HCT116 (cell line): ENCODE measurements around the gene PRKCA. TPM values are rescaled to one million over a fixed set of nuclear protein-coding genes. Genes with fewer than 3 reads are reported as not detected.
"Not testable (repeated sequence)": the region's sequence is repeated elsewhere in the genome, so short reads cannot be mapped to it uniquely, and the experiment has no call there.

Source experiments
- ATAC-seq: fragments of 200-7000 bp; cut with Tn5 transposase; 2 replicates; pipeline ENCODE4 v1.9.1; 2020; ENCODE audit warnings: mild to moderate bottlenecking, moderate library complexity
- BruUV-seq: library from RNA; stranded (reverse); fragments of 400-500 nt; replicated peaks from 2 replicates; lab custom pipeline; 2021; lab: Mats Ljungman, UMichigan
- CTCF ChIA-PET: fragments of 300-600 bp; sonication (Branson Sonifier 250); formaldehyde crosslinking; loops from one replicate; lab custom pipeline; 2021; ENCODE audit warnings: antibody characterized with exemption; lab: Charles Lee
- POLR2A ChIA-PET: fragments of 300-600, 350-600 bp; sonication (Branson Sonifier 250); formaldehyde crosslinking; loops from one replicate; lab custom pipeline; 2021; ENCODE audit warnings: antibody characterized with exemption; lab: Charles Lee
- RAD21 ChIA-PET, 2 experiments: fragments of 300-600 bp; sonication (Branson Sonifier 250); formaldehyde crosslinking; loops; one replicate each; lab custom pipeline; 2023; ENCODE audit warnings: low total read pairs in 2 of 2; ENCODE audit not compliant: uncharacterized antibody in 2 of 2, unreplicated experiment in 2 of 2, low non-redundant PET in 1 of 2; lab: Charles Lee
- DNase-seq: peaks from one replicate; pipeline ENCODE4 v3.0.0-alpha.2; 2010; ENCODE audit warnings: low read depth, low spot score
- H2AFZ ChIP-seq: fragments of 200-600 bp; shearing (Covaris generic), sonication (generic); 2 replicates; pipeline ENCODE4 v1.6.1; 2017; ENCODE audit warnings: low read depth, mixed run types, mixed read lengths, antibody characterized with exemption, low read length; ENCODE audit not compliant: poor library complexity, severe bottlenecking
- H3K27ac ChIP-seq: 2 replicates; pipeline ENCODE4 v1.5.1; 2012; ENCODE audit warnings: low read depth, low read length
- H3K27me3 ChIP-seq: fragments of 200-600 bp; sonication (generic); 2 replicates; pipeline ENCODE4 v1.6.1; 2016; ENCODE audit warnings: mixed run types, low read length, mixed read lengths; ENCODE audit not compliant: insufficient read depth
- H3K36me3 ChIP-seq, 2 experiments: fragments of 200-500 bp in 1 of 2; fragments of 200-600 bp in 1 of 2; sonication (Bioruptor generic) in 1 of 2; sonication (generic) in 1 of 2; 2 replicates each; pipeline versions ENCODE4 v1.5.1 to v1.6.1; 2014 to 2016; ENCODE audit warnings: low read length in 2 of 2, inconsistent platforms in 1 of 2, mixed read lengths in 1 of 2, mixed run types in 1 of 2; ENCODE audit not compliant: insufficient read depth in 2 of 2, control insufficient read depth in 1 of 2
- H3K4me1 ChIP-seq, 2 experiments: fragments of 200-600 bp in 1 of 2; sonication (generic) in 1 of 2; 2 replicates each; pipeline versions ENCODE4 v1.5.1 to v1.6.1; 2012 to 2017; ENCODE audit warnings: low read length in 2 of 2, inconsistent platforms in 1 of 2, mild to moderate bottlenecking in 1 of 2, mixed read lengths in 1 of 2, mixed run types in 1 of 2, moderate library complexity in 1 of 2; ENCODE audit not compliant: insufficient read depth in 2 of 2, control insufficient read depth in 1 of 2
- H3K4me2 ChIP-seq: fragments of 200-600 bp; sonication (generic); 2 replicates; pipeline ENCODE4 v1.6.1; 2017; ENCODE audit warnings: mixed run types, low read length, mixed read lengths
- H3K4me3 ChIP-seq, 2 experiments: fragments of 200-600 bp in 1 of 2; sonication (generic) in 1 of 2; replicated peaks in 1 of 2; 2 replicates each; pipeline ENCODE4 v1.5.1; 2011 to 2016; ENCODE audit warnings: low read length in 2 of 2, control low read depth in 1 of 2, low read depth in 1 of 2, mild to moderate bottlenecking in 1 of 2, mixed read lengths in 1 of 2, mixed run types in 1 of 2
- H3K79me2 ChIP-seq: fragments of 200-600 bp; sonication (generic); 2 replicates; pipeline ENCODE4 v1.6.1; 2017; ENCODE audit warnings: mild to moderate bottlenecking, mixed run types, low read length, moderate library complexity, mixed read lengths; ENCODE audit not compliant: insufficient read depth
- H3K9ac ChIP-seq: fragments of 200-600 bp; sonication (generic); 2 replicates; pipeline ENCODE4 v1.6.1; 2016; ENCODE audit warnings: low read length, mixed read lengths
- H3K9me2 ChIP-seq: fragments of 200-600 bp; sonication (generic), shearing (Covaris generic); 2 replicates; pipeline ENCODE4 v1.6.1; 2017; ENCODE audit warnings: mixed run types, mild to moderate bottlenecking, moderate library complexity; ENCODE audit not compliant: insufficient read depth
- H3K9me3 ChIP-seq, 2 experiments: fragments of 200-500 bp in 1 of 2; fragments of 200-600 bp in 1 of 2; sonication (Bioruptor generic) in 1 of 2; sonication (generic) in 1 of 2; 2 replicates each; pipeline ENCODE4 v1.6.1; 2014 to 2017; ENCODE audit warnings: low read length in 2 of 2, mixed read lengths in 2 of 2, inconsistent platforms in 1 of 2, low read depth in 1 of 2, mild to moderate bottlenecking in 1 of 2, mixed run types in 1 of 2, moderate library complexity in 1 of 2; ENCODE audit not compliant: control insufficient read depth in 1 of 2, insufficient read depth in 1 of 2
- H4K20me1 ChIP-seq: fragments of 200-600 bp; sonication (generic), shearing (Covaris generic); 2 replicates; pipeline ENCODE4 v1.6.1; 2017; ENCODE audit warnings: mixed run types, mild to moderate bottlenecking, moderate library complexity; ENCODE audit not compliant: insufficient read depth
- CTCF ChIP-seq, 3 experiments: fragments of 200-600 bp in 1 of 3; sonication (generic) in 1 of 3; IDR thresholded peaks in 2 of 3; conservative IDR thresholded peaks in 1 of 3; 2 replicates each; pipeline ENCODE4 v1.5.1; 2012 to 2017; ENCODE audit warnings: low read depth in 2 of 3, low read length in 2 of 3, antibody characterized with exemption in 1 of 3, borderline replicate concordance in 1 of 3, control low read depth in 1 of 3, mild to moderate bottlenecking in 1 of 3, mixed read lengths in 1 of 3, mixed run types in 1 of 3, moderate library complexity in 1 of 3; ENCODE audit not compliant: insufficient read depth in 1 of 3
- ELF1 ChIP-seq: IDR thresholded peaks from 2 replicates; pipeline ENCODE4 v1.6.1; 2012; ENCODE audit warnings: low read depth, borderline replicate concordance
- RAD21 ChIP-seq: IDR thresholded peaks from 2 replicates; pipeline ENCODE4 v1.6.1; 2012; ENCODE audit warnings: low read depth, mild to moderate bottlenecking
- REST ChIP-seq: IDR thresholded peaks from 2 replicates; pipeline ENCODE4 v1.6.1; 2012; ENCODE audit warnings: low read depth
- SRF ChIP-seq: IDR thresholded peaks from 2 replicates; pipeline ENCODE4 v1.6.1; 2012; ENCODE audit warnings: low read depth
- TCF7L2 ChIP-seq: IDR thresholded peaks from 2 replicates; pipeline ENCODE4 v1.7.0; 2011; ENCODE audit warnings: borderline replicate concordance, inconsistent platforms; ENCODE audit not compliant: insufficient read depth, insufficient read length; ENCODE audit errors: extremely low read depth
- intact Hi-C: fragments of 100-400 bp; cut with micrococcal nuclease; formaldehyde crosslinking; loops from 2 replicates; pipeline ENCODE4 v1.10.0; 2022
- total RNA-seq: library from RNA; stranded (reverse); gene quantifications from one replicate; pipeline ENCODE4 v1.2.1, GENCODE V29; 2021; ENCODE audit not compliant: unreplicated experiment
- TF ChIP-seq, protein P1 (sequence below): IDR thresholded peaks from 2 replicates; pipeline ENCODE4 v1.6.1; 2012

The PRKCA gene
- total RNA-seq, 1 experiment from 2014 or later = 18.8 TPM

DNA sequence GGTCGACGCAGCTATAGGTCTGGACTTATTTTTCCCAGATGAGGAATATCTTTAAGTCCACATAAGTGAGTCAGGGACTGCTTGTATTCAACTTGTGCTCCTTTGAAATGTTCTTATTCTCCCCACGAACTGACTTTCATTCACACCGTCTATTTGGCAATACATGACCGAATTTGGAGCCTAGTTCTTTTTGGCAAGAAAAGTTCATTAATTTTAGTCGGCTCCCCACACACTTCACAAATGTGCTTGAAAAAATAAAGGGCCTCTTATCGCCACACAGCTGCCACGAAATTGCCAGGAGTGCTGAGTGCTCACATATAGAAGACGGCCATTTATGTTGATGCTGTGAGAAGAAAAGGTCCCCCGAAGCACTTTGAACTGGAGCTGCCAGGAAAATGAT lies 152.6 kb downstream of the PRKCA start:
- Histone ChIP-seq H3K4me2 (no peak overlapping the region), H3K4me1 (peaks cover 10 to 18% of the 10 kb centered on the region in 2 experiments), H3K36me3 (no peaks in the 10 kb centered on the region), H3K4me3 (no peak overlapping the region), H4K20me1 (no peaks in the 10 kb centered on the region), H3K9me2 (no peaks in the 10 kb centered on the region), H2AFZ (no peak overlapping the region), H3K9me3 (no peaks in the 10 kb centered on the region; a peak in 1 of 4 replicates), H3K79me2 (no peaks in the 10 kb centered on the region), H3K27ac (no peak overlapping the region), H3K27me3 (no peaks in the 10 kb centered on the region), H3K9ac (no peak overlapping the region)
- intact Hi-C loops = no loop called here
- ChIA-PET CTCF (no interaction called here), RAD21 (no interaction called here), POLR2A (no interaction called here)
- DNase-seq (no peak), ATAC-seq (no peak)
- TF ChIP-seq ELF1 = no peak
- no peak for TF ChIP-seq SRF
- TF ChIP-seq, protein P1, sequence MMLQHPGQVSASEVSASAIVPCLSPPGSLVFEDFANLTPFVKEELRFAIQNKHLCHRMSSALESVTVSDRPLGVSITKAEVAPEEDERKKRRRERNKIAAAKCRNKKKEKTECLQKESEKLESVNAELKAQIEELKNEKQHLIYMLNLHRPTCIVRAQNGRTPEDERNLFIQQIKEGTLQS = no peak
- TF ChIP-seq RAD21 = no peak
- TF ChIP-seq REST = no peak
- no peak for TF ChIP-seq TCF7L2
- TF ChIP-seq CTCF (IDR thresholded peaks at IDR 0.05 in 2 of 3, conservative IDR thresholded peaks at IDR 0.05 in 1 of 3; ENCODE audit: borderline replicate concordance in 1 of 3, insufficient read depth in 1 of 3, low read depth in 2 of 3, low read length in 2 of 3) = no peak
- BruUV-seq = no TSS peak

GRCh38 chr17:66457499-66457898 lies 155.1 kb downstream of the PRKCA start:
- H3K9ac ChIP-seq, H3K27me3 ChIP-seq, DNase-seq, ATAC-seq, H4K20me1 ChIP-seq, H3K4me2 ChIP-seq, BruUV-seq, CTCF ChIA-PET, H3K9me2 ChIP-seq, RAD21 ChIA-PET, H3K79me2 ChIP-seq, H2AFZ ChIP-seq, H3K9me3 ChIP-seq, H3K27ac ChIP-seq, intact Hi-C loops, H3K4me3 ChIP-seq, H3K36me3 ChIP-seq: not testable (repeated sequence)
- POLR2A ChIA-PET = interaction anchor here (0.7 kb wide), 1 partner anchor 196 kb away, joined by 3 read pairs; no protein-coding TSS in a partner anchor
- H3K4me1 ChIP-seq = peaks cover 17 to 22% of the 10 kb centered on the region in 2 experiments
